Neural cell (in vitro differentiated cells): ENCODE results near the gene TMEM232.

ENCODE experiments used
- EZH2 ChIP-seq: fragments of 200-600, 300-800 bp; shearing (Covaris generic), sonication (generic); IDR thresholded peaks from 2 replicates; pipeline ENCODE4 v1.6.1; 2014; ENCODE audit warnings: antibody characterized with exemption, low read length, borderline replicate concordance, mild to moderate bottlenecking; ENCODE audit not compliant: insufficient read depth, poor library complexity, severe bottlenecking
- POLR2AphosphoS5 ChIP-seq: IDR thresholded peaks from 2 replicates; pipeline ENCODE4 v1.6.1; 2012
- RAD21 ChIP-seq: fragments of 450-650 bp; conservative IDR thresholded peaks from 2 replicates; pipeline ENCODE4 v1.6.1; 2014; ENCODE audit warnings: antibody characterized with exemption, mild to moderate bottlenecking, moderate library complexity
- SMC3 ChIP-seq: fragments of 450-650 bp; conservative IDR thresholded peaks from 2 replicates; pipeline ENCODE4 v1.6.1; 2014; ENCODE audit warnings: antibody characterized with exemption, mild to moderate bottlenecking, moderate library complexity; ENCODE audit not compliant: poor library complexity
- TF ChIP-seq, protein P1 (sequence below): fragments of 450-650 bp; IDR thresholded peaks from 2 replicates; pipeline ENCODE4 v1.5.1; 2014; ENCODE audit warnings: antibody characterized with exemption, mild to moderate bottlenecking, moderate library complexity; ENCODE audit not compliant: poor library complexity, severe bottlenecking
- TF ChIP-seq, protein P2 (sequence below): IDR thresholded peaks from 2 replicates; pipeline ENCODE4 v1.6.1; 2012; ENCODE audit warnings: borderline replicate concordance

DNA sequence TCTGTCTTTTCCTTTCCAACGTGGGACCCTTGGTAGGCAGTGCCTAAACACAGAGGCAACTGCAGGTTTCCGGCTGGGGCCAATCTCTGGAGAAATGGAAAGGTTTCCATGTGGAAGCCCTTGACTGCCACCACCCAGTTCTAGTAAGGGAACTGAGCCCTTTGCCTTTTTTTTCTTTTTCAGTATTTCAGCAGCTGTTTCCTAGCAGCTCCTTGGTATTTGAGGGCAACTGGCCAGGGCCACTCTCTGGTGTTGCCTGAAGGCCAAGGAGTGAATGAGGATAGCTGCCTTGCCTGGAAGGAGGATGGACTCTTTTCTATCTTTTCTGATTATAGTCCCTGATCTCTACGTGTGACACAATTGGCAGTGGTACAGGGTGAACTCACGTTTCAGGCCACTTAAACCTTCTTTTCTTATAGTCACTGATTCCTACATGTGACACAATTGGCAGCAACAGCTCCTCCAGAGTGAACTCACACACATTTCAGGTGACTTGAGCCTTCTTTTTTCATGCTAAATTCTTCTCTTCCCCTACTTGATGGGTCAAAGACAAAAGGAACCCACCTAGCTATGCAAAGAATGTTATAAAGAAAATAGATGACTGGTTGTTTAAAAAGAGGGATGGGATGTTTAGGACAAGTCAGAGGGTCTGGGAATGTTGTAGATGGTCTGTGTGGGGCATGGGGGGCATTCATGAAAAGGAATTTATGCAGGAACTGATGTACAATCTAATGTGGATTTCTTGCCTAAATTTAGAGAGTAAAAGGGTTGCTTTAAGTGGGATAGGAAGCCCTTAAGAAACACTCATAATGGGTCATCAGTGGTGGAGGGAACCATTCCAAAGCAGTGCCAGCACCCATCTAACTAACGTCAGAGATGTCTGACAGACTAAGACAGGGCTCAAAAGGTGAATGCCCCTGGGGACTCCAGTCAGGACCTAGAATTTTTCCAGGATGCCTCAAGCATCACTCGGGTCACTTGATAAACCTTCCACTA lies 190.1 kb downstream of the TMEM232 start:
- no peak for TF ChIP-seq EZH2
- no peak for TF ChIP-seq POLR2AphosphoS5
- TF ChIP-seq, protein P1, sequence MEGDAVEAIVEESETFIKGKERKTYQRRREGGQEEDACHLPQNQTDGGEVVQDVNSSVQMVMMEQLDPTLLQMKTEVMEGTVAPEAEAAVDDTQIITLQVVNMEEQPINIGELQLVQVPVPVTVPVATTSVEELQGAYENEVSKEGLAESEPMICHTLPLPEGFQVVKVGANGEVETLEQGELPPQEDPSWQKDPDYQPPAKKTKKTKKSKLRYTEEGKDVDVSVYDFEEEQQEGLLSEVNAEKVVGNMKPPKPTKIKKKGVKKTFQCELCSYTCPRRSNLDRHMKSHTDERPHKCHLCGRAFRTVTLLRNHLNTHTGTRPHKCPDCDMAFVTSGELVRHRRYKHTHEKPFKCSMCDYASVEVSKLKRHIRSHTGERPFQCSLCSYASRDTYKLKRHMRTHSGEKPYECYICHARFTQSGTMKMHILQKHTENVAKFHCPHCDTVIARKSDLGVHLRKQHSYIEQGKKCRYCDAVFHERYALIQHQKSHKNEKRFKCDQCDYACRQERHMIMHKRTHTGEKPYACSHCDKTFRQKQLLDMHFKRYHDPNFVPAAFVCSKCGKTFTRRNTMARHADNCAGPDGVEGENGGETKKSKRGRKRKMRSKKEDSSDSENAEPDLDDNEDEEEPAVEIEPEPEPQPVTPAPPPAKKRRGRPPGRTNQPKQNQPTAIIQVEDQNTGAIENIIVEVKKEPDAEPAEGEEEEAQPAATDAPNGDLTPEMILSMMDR, result no peak
- TF ChIP-seq RAD21, result no peak
- TF ChIP-seq, protein P2, sequence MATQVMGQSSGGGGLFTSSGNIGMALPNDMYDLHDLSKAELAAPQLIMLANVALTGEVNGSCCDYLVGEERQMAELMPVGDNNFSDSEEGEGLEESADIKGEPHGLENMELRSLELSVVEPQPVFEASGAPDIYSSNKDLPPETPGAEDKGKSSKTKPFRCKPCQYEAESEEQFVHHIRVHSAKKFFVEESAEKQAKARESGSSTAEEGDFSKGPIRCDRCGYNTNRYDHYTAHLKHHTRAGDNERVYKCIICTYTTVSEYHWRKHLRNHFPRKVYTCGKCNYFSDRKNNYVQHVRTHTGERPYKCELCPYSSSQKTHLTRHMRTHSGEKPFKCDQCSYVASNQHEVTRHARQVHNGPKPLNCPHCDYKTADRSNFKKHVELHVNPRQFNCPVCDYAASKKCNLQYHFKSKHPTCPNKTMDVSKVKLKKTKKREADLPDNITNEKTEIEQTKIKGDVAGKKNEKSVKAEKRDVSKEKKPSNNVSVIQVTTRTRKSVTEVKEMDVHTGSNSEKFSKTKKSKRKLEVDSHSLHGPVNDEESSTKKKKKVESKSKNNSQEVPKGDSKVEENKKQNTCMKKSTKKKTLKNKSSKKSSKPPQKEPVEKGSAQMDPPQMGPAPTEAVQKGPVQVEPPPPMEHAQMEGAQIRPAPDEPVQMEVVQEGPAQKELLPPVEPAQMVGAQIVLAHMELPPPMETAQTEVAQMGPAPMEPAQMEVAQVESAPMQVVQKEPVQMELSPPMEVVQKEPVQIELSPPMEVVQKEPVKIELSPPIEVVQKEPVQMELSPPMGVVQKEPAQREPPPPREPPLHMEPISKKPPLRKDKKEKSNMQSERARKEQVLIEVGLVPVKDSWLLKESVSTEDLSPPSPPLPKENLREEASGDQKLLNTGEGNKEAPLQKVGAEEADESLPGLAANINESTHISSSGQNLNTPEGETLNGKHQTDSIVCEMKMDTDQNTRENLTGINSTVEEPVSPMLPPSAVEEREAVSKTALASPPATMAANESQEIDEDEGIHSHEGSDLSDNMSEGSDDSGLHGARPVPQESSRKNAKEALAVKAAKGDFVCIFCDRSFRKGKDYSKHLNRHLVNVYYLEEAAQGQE, result no peak
- no peak for TF ChIP-seq SMC3
